GM20000 (cell line): ENCODE measurements around the gene SYNE3.

Source experiments
- DNase-seq: peaks from one replicate; pipeline ENCODE4 v3.0.0; 2012; ENCODE audit warnings: low spot score
- CTCF ChIP-seq: IDR thresholded peaks from 2 replicates; pipeline ENCODE4 v1.5.1; 2012; ENCODE audit warnings: mild to moderate bottlenecking, control low read depth; ENCODE audit errors: extremely low read depth, missing control alignments

The SYNE3 gene

DNA sequence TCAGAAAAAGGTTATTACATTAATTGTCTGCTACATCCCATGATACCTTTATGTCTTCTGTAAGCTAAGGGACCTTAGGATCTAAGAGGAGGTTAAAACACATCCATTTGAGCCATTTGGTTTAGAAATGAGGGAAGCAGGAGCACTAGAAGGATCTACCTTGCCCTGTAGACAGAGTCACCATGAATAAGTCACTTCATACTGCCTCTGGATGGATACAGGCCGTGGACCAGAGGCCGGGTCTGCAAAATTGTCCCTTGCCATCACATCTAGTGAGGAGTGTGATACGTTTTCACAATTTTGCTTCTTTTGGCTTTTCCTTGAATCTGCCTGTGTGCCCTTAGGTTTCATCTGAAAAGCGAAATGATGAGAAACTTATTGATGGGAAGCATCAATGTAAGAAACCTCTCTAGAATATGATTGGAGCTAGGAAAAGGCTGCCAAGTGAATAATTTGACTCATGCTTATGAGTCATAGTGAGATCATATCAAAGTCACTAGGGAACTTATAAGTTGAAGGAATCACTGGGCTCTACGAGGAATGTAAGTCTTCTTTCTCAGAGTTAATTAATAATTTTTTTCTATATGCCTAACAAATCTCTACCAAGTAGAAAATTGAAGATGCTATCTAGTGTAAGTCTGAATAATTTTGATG lies 29.2 kb upstream of the SYNE3 start:
- no peak for TF ChIP-seq CTCF
- DNase-seq, result no peak

- DNase-seq, result no peak
- TF ChIP-seq CTCF, result no peak
Observed at GRCh38 chr14:95544588-95544987, 28.1 kb upstream of the SYNE3 start.

- DNase-seq, result no peak
- no peak for TF ChIP-seq CTCF
Observed at GRCh38 chr14:95543021-95543420, 26.6 kb upstream of the SYNE3 start.

DNA sequence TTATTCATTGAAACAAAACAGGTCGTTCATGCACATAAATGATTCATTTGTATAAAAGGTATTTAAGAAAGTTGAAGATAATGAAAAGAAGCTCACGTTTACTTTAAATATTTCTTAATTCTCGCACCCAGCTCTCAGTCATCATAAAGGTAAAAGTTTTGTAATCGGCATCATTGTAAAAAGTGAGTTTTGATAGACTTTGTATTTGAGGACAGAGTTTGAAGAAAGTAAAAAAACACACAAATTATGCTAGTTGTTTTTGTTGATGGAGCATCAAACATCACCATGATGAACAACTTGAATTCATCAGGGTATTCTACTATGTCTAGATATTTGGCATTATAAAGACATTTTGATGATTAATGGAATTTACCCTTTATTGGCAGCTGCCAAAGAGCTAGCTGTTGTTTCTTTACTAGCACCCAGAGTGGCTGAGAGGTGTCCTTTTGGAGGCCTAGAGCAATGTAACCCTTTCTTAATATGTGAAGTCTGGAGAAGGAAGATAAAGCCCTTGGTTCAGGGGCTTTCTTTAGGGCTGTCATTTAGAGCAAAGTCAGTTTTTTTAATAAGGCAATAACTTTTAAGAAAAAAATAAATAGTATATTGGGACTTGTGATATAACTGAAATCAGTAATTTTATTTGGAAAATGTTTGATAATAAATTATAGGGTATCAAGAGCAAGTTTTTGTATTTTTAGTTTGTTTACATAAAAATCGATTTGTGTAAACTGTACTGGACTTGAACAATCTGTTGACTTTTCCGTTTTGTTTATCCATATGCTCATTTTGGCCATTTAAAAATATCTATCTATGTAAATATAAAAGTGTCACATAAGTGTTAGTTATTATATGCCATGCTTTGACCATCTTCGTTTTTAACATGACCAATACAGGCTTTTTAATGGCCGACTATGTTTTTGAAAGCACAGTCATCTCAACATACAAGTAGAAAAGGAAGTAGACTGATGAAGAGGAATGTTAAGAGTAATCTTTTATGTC lies 25.8 kb upstream of the SYNE3 start:
- no peak for TF ChIP-seq CTCF
- DNase-seq, result no peak

- TF ChIP-seq CTCF, result no peak
- DNase-seq, result no peak
Observed at GRCh38 chr14:95541346-95541745, 24.9 kb upstream of the SYNE3 start.

DNA sequence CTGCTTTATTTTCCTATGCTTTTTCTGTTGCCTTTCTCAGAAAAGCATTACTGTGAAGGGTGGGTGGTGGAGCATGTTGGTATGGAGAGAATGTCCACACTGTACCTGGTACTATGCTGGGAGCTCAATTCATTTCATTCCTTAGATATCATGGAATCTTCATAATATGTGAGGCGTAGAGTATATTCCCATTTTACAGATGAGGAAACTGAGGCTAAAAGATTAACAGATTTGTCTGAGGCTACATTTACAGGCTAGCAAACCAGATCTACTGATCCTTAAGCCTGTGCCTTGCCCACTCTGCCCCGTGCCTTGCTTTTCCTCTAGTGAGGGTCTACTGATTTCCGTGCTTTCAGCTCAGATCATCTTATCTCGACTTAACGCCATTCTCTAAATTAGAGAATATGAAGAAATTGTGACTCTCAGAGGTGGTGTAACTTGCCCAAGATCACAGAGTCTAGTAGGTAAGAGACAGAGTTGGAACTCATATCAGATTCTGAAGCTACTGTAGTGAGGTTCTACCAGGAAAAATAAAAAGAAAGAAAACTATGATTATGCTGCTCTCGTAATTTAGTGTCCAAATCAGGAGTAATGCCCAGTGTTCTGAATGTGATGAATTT lies 23.9 kb upstream of the SYNE3 start:
- no peak for TF ChIP-seq CTCF
- no peak for DNase-seq
